Osteoblast (primary cell): Measurements from ENCODE around the gene HCN2. TPM values are rescaled to one million over a fixed set of nuclear protein-coding genes. Genes with fewer than 3 reads are reported as not detected.

Experiments
- DNase-seq: peaks from one replicate; pipeline ENCODE4 v3.0.0; 2011; ENCODE audit warnings: low spot score, mixed read lengths; ENCODE audit not compliant: insufficient read length; ENCODE audit errors: missing footprints
- H2AFZ ChIP-seq: 2 replicates; pipeline ENCODE4 v1.6.0; 2011; ENCODE audit warnings: mild to moderate bottlenecking, low read length
- H3K27ac ChIP-seq: 2 replicates; pipeline ENCODE4 v1.5.1; 2011; ENCODE audit warnings: mild to moderate bottlenecking, low read depth, low read length, moderate library complexity
- H3K27me3 ChIP-seq: 2 replicates; pipeline ENCODE4 v1.6.0; 2012; ENCODE audit warnings: mild to moderate bottlenecking, control low read depth, inconsistent platforms, low read length, moderate library complexity; ENCODE audit not compliant: insufficient read depth
- H3K36me3 ChIP-seq: 2 replicates; pipeline ENCODE4 v1.5.1; 2011; ENCODE audit warnings: mild to moderate bottlenecking, low read length, control low read depth, moderate library complexity; ENCODE audit not compliant: insufficient read depth
- H3K4me1 ChIP-seq: 2 replicates; pipeline ENCODE4 v1.5.1; 2011; ENCODE audit warnings: mild to moderate bottlenecking, low read length, control low read depth, moderate library complexity; ENCODE audit not compliant: insufficient read depth
- H3K4me2 ChIP-seq: 2 replicates; pipeline ENCODE4 v1.6.0; 2011; ENCODE audit warnings: mild to moderate bottlenecking, low read length; ENCODE audit not compliant: insufficient read depth
- H3K4me3 ChIP-seq: fragments of 200-600 bp; sonication (generic); 3 replicates; pipeline ENCODE4 v1.5.1; 2012; ENCODE audit warnings: mild to moderate bottlenecking, low read length, inconsistent platforms; ENCODE audit not compliant: insufficient read depth
- H3K79me2 ChIP-seq: 2 replicates; pipeline ENCODE4 v1.6.0; 2012; ENCODE audit warnings: mild to moderate bottlenecking, low read length, control low read depth, inconsistent platforms; ENCODE audit not compliant: insufficient read depth
- H3K9me3 ChIP-seq: 2 replicates; pipeline ENCODE4 v1.5.1; 2011; ENCODE audit warnings: low read depth, low read length, control low read depth
- H4K20me1 ChIP-seq: 2 replicates; pipeline ENCODE4 v1.6.0; 2012; ENCODE audit warnings: mild to moderate bottlenecking, low read length, control low read depth; ENCODE audit not compliant: insufficient read depth
- total RNA-seq: library from RNA; depleted of rRNA; stranded (reverse); fragments of >200 nt; gene quantifications from 2 replicates; pipeline ENCODE4 v1.2.3, GENCODE V29; 2012
- TF ChIP-seq, protein P1 (sequence below): IDR thresholded peaks from 2 replicates; pipeline ENCODE4 v1.5.1; 2011; ENCODE audit warnings: mild to moderate bottlenecking, low read depth, low read length, moderate library complexity; ENCODE audit errors: extremely low read depth

The HCN2 gene
- total RNA-seq, 1 donor = 1.4 TPM

DNA sequence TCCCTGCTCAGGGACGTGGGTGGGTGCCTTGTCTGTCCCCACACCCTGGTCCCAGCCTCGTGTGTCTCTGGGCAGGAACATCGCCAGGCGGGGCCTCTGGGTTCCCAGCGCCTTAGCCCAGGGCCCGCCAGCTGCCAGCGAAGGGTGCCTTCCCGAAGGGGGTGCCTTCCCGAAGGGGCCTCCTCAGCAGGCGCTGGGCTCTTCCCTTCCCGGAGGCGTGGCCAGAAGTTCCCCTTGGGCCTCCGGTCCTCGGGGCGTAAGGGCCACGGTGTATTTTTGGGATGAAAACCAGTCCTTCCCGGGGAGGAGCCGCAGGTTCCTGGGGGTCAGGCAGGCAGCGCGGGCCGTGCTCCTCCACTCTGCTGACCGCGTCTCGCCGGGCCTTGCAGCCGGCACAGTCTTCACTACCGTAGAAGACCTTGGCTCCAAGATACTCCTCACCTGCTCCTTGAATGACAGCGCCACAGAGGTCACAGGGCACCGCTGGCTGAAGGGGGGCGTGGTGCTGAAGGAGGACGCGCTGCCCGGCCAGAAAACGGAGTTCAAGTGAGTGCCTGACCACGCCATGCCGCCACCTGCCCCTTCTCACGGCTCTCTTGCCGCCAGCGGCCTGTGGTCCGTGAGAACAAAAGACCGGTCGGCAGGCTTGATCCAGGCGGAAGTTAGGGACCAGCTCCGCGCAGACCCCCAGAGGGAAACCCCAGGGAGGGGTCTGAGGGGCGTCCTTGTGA is 10.4 kb upstream of the HCN2 start:
- Histone ChIP-seq H3K4me2 (no peak overlapping the region), H3K27me3 (no peaks in the 10 kb centered on the region), H3K36me3 (peaks cover 13% of the 10 kb centered on the region), H3K27ac (no peak overlapping the region), H4K20me1 (peaks cover 80% of the 10 kb centered on the region), H2AFZ (no peak overlapping the region), H3K79me2 (peaks cover 73% of the 10 kb centered on the region), H3K4me3 (no peak overlapping the region), H3K9me3 (no peaks in the 10 kb centered on the region), H3K4me1 (peaks cover 42% of the 10 kb centered on the region)
- DNase-seq = no peak
- TF ChIP-seq, protein P1, sequence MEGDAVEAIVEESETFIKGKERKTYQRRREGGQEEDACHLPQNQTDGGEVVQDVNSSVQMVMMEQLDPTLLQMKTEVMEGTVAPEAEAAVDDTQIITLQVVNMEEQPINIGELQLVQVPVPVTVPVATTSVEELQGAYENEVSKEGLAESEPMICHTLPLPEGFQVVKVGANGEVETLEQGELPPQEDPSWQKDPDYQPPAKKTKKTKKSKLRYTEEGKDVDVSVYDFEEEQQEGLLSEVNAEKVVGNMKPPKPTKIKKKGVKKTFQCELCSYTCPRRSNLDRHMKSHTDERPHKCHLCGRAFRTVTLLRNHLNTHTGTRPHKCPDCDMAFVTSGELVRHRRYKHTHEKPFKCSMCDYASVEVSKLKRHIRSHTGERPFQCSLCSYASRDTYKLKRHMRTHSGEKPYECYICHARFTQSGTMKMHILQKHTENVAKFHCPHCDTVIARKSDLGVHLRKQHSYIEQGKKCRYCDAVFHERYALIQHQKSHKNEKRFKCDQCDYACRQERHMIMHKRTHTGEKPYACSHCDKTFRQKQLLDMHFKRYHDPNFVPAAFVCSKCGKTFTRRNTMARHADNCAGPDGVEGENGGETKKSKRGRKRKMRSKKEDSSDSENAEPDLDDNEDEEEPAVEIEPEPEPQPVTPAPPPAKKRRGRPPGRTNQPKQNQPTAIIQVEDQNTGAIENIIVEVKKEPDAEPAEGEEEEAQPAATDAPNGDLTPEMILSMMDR = no peak

GRCh38 chr19:579842-580155 is 9.9 kb upstream of the HCN2 start:
- H3K36me3 ChIP-seq = peaks cover 13% of the 10 kb centered on the region
- no peak overlapping the region for H3K4me3 ChIP-seq
- H3K4me1 ChIP-seq = peaks cover 37% of the 10 kb centered on the region
- peaks cover 68% of the 10 kb centered on the region for H3K79me2 ChIP-seq
- TF ChIP-seq, protein P1 = no peak
- peaks cover 80% of the 10 kb centered on the region for H4K20me1 ChIP-seq
- no peaks in the 10 kb centered on the region for H3K27me3 ChIP-seq
- H3K4me2 ChIP-seq = no peak overlapping the region
- no peak overlapping the region for H3K27ac ChIP-seq
- no peaks in the 10 kb centered on the region for H3K9me3 ChIP-seq
- DNase-seq = no peak
- H2AFZ ChIP-seq = no peak overlapping the region

DNA sequence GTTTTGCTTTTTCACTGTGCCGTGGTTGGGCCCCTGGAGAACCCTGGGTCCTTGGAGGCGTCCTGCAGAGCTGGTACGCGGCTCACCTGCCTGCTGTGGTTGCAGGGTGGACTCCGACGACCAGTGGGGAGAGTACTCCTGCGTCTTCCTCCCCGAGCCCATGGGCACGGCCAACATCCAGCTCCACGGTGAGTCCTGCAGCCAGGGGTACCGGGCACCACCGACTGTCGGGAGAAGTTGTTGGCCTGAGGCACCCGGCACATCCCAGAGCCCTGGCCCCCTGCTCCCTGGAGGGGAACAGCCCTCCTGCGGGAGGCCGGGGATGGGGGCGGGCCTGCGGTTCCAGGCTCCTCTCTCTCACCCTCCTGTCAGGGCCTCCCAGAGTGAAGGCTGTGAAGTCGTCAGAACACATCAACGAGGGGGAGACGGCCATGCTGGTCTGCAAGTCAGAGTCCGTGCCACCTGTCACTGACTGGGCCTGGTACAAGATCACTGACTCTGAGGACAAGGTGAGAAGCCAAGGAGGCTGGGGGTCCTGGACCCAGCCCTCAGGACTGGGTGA is 9.3 kb upstream of the HCN2 start:
- H3K79me2 ChIP-seq = peaks cover 63% of the 10 kb centered on the region
- no peak for DNase-seq
- no peaks in the 10 kb centered on the region for H3K27me3 ChIP-seq

More for the DNA sequence above, 9.3 kb upstream of the HCN2 start:
- H3K4me3 ChIP-seq = no peak overlapping the region
- no peak overlapping the region for H2AFZ ChIP-seq
- peaks cover 13% of the 10 kb centered on the region for H3K36me3 ChIP-seq
- peaks cover 77% of the 10 kb centered on the region for H4K20me1 ChIP-seq
- H3K4me2 ChIP-seq = no peak overlapping the region
- H3K4me1 ChIP-seq = peaks cover 32% of the 10 kb centered on the region
- TF ChIP-seq, protein P1 = no peak
- no peaks in the 10 kb centered on the region for H3K9me3 ChIP-seq
- H3K27ac ChIP-seq = no peak overlapping the region
